BE2C (cell line): ENCODE results near the gene HABP2.

ENCODE experiments used
- DNase-seq: peaks from one replicate; pipeline ENCODE4 v3.0.0-alpha.2; 2020
- H3K27me3 ChIP-seq: fragments of 250-450 bp; sonication (Bioruptor Pico); 2 replicates; pipeline ENCODE4 v1.5.1; 2020; ENCODE audit warnings: mild to moderate bottlenecking
- H3K36me3 ChIP-seq: fragments of 250-450 bp; sonication (Bioruptor Pico); 2 replicates; pipeline ENCODE4 v1.5.1; 2020; ENCODE audit warnings: mild to moderate bottlenecking
- H3K4me1 ChIP-seq: fragments of 250-450 bp; sonication (Bioruptor Pico); 2 replicates; pipeline ENCODE4 v1.5.1; 2020
- H3K4me3 ChIP-seq: 2 replicates; pipeline ENCODE4 v1.5.1; 2011; ENCODE audit warnings: low read depth, low read length
- H3K9me3 ChIP-seq: fragments of 250-450 bp; sonication (Bioruptor Pico); 2 replicates; pipeline ENCODE4 v1.5.1; 2020
- TF ChIP-seq, protein P1 (sequence below): IDR thresholded peaks from 2 replicates; pipeline ENCODE4 v1.5.1; 2012; ENCODE audit warnings: mild to moderate bottlenecking, low read depth, low read length

HABP2 gene

DNA sequence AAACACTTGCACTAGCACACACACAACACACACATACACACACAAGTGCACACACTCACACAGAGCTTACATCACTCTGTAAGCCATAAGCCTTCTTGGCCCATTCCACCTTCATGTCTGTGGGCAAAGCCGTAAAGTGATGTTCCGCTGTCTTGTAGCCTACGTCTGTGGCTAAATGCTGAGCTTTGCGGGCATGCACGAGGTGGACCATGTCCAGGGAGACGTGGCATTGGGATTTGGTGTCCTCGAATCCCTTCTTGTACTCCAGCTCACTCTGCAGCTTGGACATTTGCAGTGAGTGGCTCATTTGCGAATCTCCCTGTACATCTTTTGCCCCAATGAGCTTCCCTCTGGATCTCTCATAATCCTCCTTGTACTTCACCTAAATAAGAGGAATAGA, 68.9 kb downstream of the HABP2 start:
- Histone ChIP-seq H3K4me1 (no peaks in the 10 kb centered on the region), H3K27me3 (no peaks in the 10 kb centered on the region), H3K36me3 (no peaks in the 10 kb centered on the region), H3K4me3 (no peak overlapping the region), H3K9me3 (no peaks in the 10 kb centered on the region)
- TF ChIP-seq, protein P1, sequence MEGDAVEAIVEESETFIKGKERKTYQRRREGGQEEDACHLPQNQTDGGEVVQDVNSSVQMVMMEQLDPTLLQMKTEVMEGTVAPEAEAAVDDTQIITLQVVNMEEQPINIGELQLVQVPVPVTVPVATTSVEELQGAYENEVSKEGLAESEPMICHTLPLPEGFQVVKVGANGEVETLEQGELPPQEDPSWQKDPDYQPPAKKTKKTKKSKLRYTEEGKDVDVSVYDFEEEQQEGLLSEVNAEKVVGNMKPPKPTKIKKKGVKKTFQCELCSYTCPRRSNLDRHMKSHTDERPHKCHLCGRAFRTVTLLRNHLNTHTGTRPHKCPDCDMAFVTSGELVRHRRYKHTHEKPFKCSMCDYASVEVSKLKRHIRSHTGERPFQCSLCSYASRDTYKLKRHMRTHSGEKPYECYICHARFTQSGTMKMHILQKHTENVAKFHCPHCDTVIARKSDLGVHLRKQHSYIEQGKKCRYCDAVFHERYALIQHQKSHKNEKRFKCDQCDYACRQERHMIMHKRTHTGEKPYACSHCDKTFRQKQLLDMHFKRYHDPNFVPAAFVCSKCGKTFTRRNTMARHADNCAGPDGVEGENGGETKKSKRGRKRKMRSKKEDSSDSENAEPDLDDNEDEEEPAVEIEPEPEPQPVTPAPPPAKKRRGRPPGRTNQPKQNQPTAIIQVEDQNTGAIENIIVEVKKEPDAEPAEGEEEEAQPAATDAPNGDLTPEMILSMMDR: no peak
- no peak for DNase-seq

DNA sequence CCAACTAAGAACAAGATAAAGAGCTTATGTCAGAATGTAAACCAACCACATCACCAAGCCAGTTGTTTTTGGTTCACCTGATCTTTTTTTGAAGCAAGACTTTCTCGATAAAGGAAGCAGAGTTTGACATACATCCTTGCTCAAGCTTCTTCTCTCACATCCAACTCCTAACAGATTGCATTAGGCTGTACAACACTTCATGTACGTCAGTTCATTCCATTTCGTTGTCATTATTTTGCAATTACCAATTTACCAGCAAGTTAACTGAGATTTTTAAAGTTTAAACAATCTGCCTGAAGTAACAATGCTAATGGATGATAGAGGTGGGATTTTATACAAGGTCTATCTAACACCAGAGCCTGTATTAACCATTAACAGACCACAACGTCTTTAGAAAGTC, 70.0 kb downstream of the HABP2 start:
- no peaks in the 10 kb centered on the region for H3K9me3 ChIP-seq
- no peaks in the 10 kb centered on the region for H3K27me3 ChIP-seq
- H3K4me1 ChIP-seq: no peaks in the 10 kb centered on the region
- TF ChIP-seq, protein P1: no peak
- no peak for DNase-seq
- no peak overlapping the region for H3K4me3 ChIP-seq
- H3K36me3 ChIP-seq: no peaks in the 10 kb centered on the region

DNA sequence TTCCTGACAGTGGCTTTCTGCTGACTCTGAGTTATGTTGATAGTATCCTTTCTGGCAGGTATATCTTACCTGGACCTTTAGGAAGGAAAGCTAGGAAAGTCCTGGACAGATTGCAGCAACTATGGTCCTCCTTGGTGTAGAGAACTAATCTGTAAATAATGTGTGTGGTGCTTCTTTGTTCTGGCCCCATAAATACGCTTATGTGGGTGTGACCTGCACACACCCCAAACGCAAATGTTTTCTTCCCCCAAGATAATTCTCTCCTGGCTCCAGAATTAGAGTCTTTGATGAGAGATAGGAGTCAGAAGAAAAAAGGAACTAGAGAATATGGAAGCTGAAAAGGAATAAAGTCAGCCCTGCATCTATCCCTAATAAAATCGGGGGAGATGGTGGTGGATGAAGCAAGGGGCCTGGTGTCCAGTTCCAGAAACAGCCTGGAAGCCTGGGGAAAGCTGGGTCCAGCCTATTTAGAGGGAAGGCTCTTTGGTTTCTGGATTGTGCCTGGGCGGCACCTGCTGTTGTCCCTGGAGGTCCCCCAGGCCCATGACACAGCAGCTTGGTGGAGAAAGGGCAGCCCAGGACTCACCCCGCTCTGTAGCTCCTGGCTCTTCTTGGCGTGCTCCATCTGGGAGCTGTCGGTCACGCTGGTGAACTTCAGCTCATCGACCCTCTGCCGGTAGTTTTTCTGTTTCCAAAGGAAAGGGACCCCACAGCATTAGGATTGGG, 72.8 kb downstream of the HABP2 start:
- no peak for DNase-seq
- H3K27me3 ChIP-seq: no peaks in the 10 kb centered on the region
- H3K9me3 ChIP-seq: no peaks in the 10 kb centered on the region
- TF ChIP-seq, protein P1: no peak
- H3K36me3 ChIP-seq: no peaks in the 10 kb centered on the region
- no peaks in the 10 kb centered on the region for H3K4me1 ChIP-seq
- H3K4me3 ChIP-seq: no peak overlapping the region

DNA sequence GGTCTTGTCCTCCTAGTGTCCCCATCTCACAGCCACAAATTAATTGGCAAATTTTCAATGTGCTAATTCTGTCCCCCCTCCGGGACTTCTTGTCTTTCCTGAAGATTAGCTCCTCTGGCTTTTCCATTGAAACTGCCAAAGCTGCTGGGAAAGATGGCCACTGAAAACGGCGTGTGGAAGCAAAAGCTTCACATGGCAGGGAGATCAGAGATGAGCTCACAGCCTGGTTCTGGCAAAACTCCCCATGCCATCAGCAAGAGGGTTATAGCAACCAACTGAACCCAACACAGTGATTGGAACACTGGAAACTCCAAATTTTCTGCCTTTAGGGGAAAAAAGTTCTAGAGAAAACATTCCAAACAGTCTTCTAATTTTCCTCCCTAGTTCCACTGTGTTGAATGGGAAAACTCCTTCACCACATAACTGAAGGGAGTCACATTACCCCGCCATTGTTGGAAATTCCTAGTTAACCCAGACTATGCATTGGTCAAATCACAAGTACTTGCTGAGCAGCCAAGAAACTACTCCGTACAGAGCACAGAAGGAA, 74.0 kb downstream of the HABP2 start:
- no peak overlapping the region for H3K4me3 ChIP-seq
- H3K9me3 ChIP-seq: no peaks in the 10 kb centered on the region
- H3K4me1 ChIP-seq: no peaks in the 10 kb centered on the region
- H3K36me3 ChIP-seq: no peaks in the 10 kb centered on the region
- H3K27me3 ChIP-seq: no peaks in the 10 kb centered on the region
- no peak for DNase-seq
- TF ChIP-seq, protein P1: no peak

DNA sequence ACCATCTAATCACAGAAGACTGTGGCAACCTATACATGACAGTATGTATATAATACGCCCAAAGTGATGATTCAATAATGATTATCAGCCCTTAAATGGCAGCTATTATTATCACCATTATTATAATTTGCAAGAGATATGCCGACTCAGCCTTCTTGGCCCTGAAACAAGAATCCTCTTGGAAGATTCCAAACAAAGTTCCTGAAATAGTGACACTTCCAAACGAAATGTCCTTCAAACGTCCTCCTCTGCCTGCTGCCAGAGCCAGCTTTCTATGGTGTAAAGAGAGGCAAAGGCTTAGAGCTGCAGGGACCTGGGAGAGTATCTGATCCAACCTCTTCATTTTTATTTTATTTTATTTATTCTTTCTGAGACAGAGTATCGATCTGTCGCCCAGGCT, 75.0 kb downstream of the HABP2 start:
- H3K4me1 ChIP-seq: no peaks in the 10 kb centered on the region
- DNase-seq: no peak
- H3K36me3 ChIP-seq: no peaks in the 10 kb centered on the region
- no peaks in the 10 kb centered on the region for H3K9me3 ChIP-seq
- no peaks in the 10 kb centered on the region for H3K27me3 ChIP-seq
- TF ChIP-seq, protein P1: no peak
- H3K4me3 ChIP-seq: no peak overlapping the region

DNA sequence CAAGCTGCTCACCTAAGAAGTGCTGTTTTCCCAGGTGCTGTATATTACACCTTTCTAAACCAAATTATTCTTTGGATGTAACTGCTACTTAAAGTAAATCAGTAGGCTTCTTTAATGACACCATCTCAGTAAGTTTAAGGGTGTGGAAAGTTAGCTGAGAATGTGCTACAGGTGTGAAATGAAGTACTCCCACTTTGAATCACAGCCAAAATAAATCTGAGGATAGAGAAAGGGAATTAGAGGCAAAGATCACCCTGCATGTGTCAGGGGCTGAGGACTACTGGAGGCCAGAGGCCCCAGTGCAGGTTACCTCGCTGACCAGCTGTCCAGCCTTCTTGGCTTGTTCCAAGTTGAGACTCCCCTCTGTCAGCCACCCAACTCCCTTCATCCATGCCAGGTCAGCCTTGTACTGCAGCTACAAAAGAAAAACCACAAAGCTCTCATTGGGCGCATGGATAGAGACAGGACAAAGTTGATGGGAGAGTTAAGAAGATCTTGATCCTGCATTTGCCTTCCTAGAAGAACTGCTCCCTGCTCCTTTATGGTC, 75.8 kb downstream of the HABP2 start:
- H3K27me3 ChIP-seq: no peaks in the 10 kb centered on the region
- no peak for DNase-seq
- TF ChIP-seq, protein P1: no peak

More for the DNA sequence above, 75.8 kb downstream of the HABP2 start:
- no peak overlapping the region for H3K4me3 ChIP-seq
- no peaks in the 10 kb centered on the region for H3K4me1 ChIP-seq
- H3K36me3 ChIP-seq: no peaks in the 10 kb centered on the region
- H3K9me3 ChIP-seq: no peaks in the 10 kb centered on the region
